Pons (tissue), 1 donor: ENCODE measurements around the gene COL11A1.
"Not testable (repeated sequence)": the region's sequence is repeated elsewhere in the genome, so short reads cannot be mapped to it uniquely, and the experiment has no call there.

Experiments
- DNase-seq: peaks from one replicate; pipeline ENCODE4 v3.0.0-alpha.2; 2016; ENCODE audit warnings: low spot score

The COL11A1 gene

DNA sequence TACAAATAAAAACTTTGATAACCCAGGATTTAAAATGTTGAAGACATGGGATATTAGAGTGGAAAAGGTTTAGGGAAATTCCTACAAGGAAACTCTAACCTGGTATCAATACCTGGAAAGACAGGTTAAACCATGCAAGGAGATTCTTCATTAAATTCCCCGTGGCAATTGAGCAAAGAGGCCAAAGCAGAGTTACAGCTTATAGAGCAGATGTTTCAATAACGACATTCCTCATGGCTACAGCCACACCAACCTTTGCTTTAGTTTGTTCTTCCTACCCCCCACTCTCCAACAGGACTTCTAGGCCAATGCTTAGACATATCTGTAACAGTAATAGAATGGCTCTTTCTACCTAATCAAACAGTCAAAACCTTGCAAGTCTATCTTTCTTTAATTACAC lies 271.3 kb downstream of the COL11A1 start:
- DNase-seq, result no peak

DNA sequence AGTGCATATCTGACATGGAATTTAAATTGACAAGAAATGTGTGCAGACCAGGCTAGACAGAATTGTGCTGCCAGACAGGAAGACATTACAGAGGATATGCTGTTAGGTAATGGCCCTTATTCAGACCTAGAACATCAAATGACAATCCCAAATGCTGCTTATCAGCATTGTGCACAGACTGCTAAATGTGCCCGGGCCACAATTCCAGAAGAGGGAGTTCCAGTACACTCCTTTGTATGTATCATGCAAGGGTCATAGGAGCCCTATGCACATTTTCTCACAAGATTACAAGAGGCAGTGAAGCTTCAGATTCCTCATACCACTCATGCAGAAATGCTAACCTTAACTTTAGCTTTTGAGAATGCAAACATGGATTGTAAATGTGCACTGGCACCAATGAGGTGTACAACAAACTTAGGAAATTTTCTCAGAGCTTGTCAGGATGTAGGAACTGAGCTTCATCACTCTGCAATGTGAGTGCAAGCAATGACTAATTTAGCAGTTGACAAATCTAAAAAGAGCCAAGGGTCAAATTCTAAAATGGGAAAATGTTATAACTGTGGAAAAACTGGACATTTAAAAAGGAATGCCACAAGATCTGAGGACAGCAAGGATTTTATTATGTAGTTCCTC lies 273.5 kb downstream of the COL11A1 start:
- DNase-seq, result no peak

DNA sequence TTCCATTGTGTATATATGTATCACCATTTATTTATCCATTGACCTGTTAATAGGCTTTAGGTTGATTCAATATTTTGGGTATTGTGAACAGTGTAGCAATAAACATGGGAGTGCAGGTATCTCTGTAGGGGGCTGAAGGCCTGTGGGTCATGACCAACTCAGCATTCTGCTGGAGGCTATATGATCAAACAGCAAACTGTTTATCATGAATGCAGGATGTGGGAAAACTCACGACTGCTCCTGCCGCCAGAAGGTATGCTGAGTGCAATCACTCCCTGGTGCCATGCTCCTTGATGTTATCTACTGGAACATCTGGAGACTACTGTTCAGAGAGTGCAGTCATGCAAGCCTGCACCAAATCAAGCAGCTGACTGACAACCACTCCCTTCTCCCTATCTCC lies 275.2 kb downstream of the COL11A1 start:
- no peak for DNase-seq

DNA sequence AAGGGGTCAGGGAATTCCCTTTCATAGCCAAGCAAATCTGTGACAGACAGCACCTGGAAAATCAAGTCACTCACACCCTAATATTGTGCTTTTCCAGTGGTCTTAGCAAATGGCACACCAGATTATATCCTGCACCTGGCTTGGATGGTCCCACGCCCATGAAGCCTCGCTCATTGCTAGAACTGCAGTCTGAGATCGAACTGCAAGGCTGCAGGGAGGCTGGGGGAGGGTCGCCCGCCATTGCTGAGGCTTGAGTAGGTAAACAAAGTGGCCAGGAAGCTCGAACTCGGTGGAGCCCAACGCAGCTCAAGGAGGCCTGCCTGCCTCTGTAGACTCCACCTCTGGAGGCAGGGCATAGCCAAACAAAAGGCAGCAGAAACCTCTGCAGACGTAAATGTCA lies 281.6 kb downstream of the COL11A1 start:
- DNase-seq, result not testable (repeated sequence)
